ENCODE measurements around the gene GDPD5.

GDPD5 gene

DNA sequence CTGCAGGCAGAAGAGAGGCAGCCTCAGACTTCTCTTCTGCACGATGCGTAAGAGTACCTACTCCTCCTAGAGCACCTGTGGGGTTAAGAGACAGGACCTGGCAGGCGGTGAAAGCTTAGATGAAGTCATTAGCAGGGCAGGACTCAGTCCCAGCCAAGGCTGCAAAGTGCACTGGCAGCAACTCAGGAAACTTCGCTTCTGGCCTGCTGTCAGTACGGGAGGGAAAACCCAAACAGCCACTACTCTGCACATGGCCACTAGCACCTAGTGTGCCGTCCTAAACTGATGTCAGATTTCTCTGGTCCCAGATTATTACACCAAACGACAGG is 84.0 kb downstream of the GDPD5 start:
- Mint-ChIP-seq H3K9me3 (no peaks in the 10 kb centered on the region), H3K36me3 (no peaks in the 10 kb centered on the region), H3K4me3 (no peak overlapping the region), H3K27ac (no peak overlapping the region), H3K4me1 (no peaks in the 10 kb centered on the region), H3K27me3 (peaks cover 15 to 19% of the 10 kb centered on the region in 2 donors)
- no peak for ATAC-seq (replicated peaks)
- no peak for DNase-seq

DNA sequence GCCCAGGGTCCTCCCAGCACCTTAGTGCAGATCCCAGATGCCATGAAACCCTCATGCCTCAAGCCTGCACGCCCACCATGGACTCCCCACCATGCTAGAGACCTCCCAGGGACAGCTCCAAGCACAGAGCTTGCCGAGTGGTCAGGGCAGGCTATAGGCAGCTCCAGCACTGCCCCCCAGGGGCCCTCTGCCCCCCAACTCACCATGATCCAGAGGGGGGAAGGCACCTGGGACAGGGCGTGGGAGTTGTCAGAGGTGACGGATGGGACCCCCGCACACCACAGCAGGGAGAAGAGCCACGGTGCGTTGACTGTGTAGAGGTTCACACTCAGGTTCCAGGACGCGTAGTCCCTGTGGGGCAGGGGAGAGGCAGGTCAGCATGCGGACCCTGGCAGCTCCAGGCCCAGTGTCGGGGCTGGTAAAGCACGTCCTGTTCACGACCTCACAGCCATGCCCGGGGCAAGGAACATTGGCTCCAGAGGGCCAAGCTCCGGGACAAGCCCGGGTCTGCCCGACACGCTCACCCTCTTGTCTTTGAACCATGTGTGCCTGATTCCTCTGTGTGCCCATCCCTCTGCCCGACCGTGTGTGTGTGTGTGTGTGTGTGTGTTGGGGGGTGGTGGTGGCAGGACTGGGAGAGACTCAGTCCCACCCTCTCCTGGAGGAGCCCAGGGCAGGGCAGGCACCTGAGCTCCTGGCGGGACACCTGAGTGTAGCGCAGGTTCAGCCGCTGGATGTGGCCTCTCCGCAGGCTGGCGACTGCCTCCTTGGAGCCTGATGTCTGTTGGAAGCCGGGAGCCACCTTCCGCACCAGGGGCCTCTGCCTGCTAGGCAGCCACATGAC is 84.6 kb downstream of the GDPD5 start:
- Mint-ChIP-seq H3K27ac (no peak overlapping the region), H3K27me3 (peaks cover 15 to 19% of the 10 kb centered on the region in 2 donors), H3K36me3 (no peaks in the 10 kb centered on the region), H3K9me3 (no peaks in the 10 kb centered on the region), H3K4me1 (no peaks in the 10 kb centered on the region), H3K4me3 (no peak overlapping the region)
- no peak for DNase-seq
- ATAC-seq (replicated peaks), result no peak

GRCh38 chr11:75439495-75440120 is 86.1 kb downstream of the GDPD5 start:
- Mint-ChIP-seq H3K4me1 (no peaks in the 10 kb centered on the region), H3K27me3 (peaks cover 14 to 21% of the 10 kb centered on the region in 2 donors), H3K36me3 (no peaks in the 10 kb centered on the region), H3K9me3 (no peaks in the 10 kb centered on the region), H3K27ac (no peak overlapping the region), H3K4me3 (no peak overlapping the region)
- ATAC-seq (replicated peaks), result no peak
- DNase-seq, result no peak

- H3K4me3 Mint-ChIP-seq, result no peak overlapping the region
- peaks cover 19 to 23% of the 10 kb centered on the region in 2 donors for H3K27me3 Mint-ChIP-seq
- no peaks in the 10 kb centered on the region for H3K4me1 Mint-ChIP-seq
- no peak for ATAC-seq (replicated peaks)
- no peaks in the 10 kb centered on the region for H3K9me3 Mint-ChIP-seq
- no peak overlapping the region for H3K27ac Mint-ChIP-seq
- H3K36me3 Mint-ChIP-seq, result no peaks in the 10 kb centered on the region
- DNase-seq, result no peak
These were observed 86.7 kb downstream of the GDPD5 start for GRCh38 chr11:75439026-75439425.

- DNase-seq (no peak), ATAC-seq (replicated peaks) (no peak)
- H3K27me3 Mint-ChIP-seq, result peaks cover 27 to 30% of the 10 kb centered on the region in 2 donors
- no peaks in the 10 kb centered on the region for H3K36me3 Mint-ChIP-seq
- H3K27ac Mint-ChIP-seq, result no peak overlapping the region
- no peaks in the 10 kb centered on the region for H3K4me1 Mint-ChIP-seq
- H3K4me3 Mint-ChIP-seq, result no peak overlapping the region
- H3K9me3 Mint-ChIP-seq, result no peaks in the 10 kb centered on the region
These were observed 87.6 kb downstream of the GDPD5 start for GRCh38 chr11:75437966-75438659.

- DNase-seq (no peak), ATAC-seq (replicated peaks) (no peak)
- peaks cover 40 to 43% of the 10 kb centered on the region in 2 donors for H3K27me3 Mint-ChIP-seq
- peaks cover 0 to 5% of the 10 kb centered on the region in 2 donors for H3K4me1 Mint-ChIP-seq
- H3K27ac Mint-ChIP-seq, result no peak overlapping the region
- H3K36me3 Mint-ChIP-seq, result no peaks in the 10 kb centered on the region
- H3K4me3 Mint-ChIP-seq, result no peak overlapping the region
- H3K9me3 Mint-ChIP-seq, result no peaks in the 10 kb centered on the region
These were observed 88.9 kb downstream of the GDPD5 start for GRCh38 chr11:75436806-75437205.

GRCh38 chr11:75435571-75435925 is 90.2 kb downstream of the GDPD5 start:
- peaks cover 49 to 56% of the 10 kb centered on the region in 2 donors for H3K27me3 Mint-ChIP-seq
- no peak overlapping the region for H3K4me3 Mint-ChIP-seq
- peaks cover 9 to 13% of the 10 kb centered on the region in 2 donors for H3K4me1 Mint-ChIP-seq
- no peaks in the 10 kb centered on the region for H3K9me3 Mint-ChIP-seq
- DNase-seq (no peak), ATAC-seq (replicated peaks) (no peak)
- H3K27ac Mint-ChIP-seq, result no peak overlapping the region
- H3K36me3 Mint-ChIP-seq, result peaks cover 0 to 2% of the 10 kb centered on the region in 2 donors

- Mint-ChIP-seq H3K36me3 (peaks cover 0 to 3% of the 10 kb centered on the region in 2 donors), H3K27ac (no peak overlapping the region), H3K4me3 (no peak overlapping the region), H3K27me3 (peaks cover 51 to 59% of the 10 kb centered on the region in 2 donors), H3K9me3 (no peaks in the 10 kb centered on the region), H3K4me1 (peaks cover 11 to 14% of the 10 kb centered on the region in 2 donors)
- no peak for ATAC-seq (replicated peaks)
- DNase-seq, result no peak
These were observed 90.7 kb downstream of the GDPD5 start for GRCh38 chr11:75434886-75435570.

- H3K4me3 Mint-ChIP-seq, result no peak overlapping the region
- H3K4me1 Mint-ChIP-seq, result peaks cover 16 to 19% of the 10 kb centered on the region in 2 donors
- peaks cover 4% of the 10 kb centered on the region in 2 donors for H3K9me3 Mint-ChIP-seq
- peaks cover 4 to 7% of the 10 kb centered on the region in 2 donors for H3K36me3 Mint-ChIP-seq
- ATAC-seq (replicated peaks), result no peak
- peaks cover 54 to 64% of the 10 kb centered on the region in 2 donors for H3K27me3 Mint-ChIP-seq
- no peak overlapping the region for H3K27ac Mint-ChIP-seq
- no peak for DNase-seq
These were observed 91.7 kb downstream of the GDPD5 start for GRCh38 chr11:75434051-75434450.

DNA sequence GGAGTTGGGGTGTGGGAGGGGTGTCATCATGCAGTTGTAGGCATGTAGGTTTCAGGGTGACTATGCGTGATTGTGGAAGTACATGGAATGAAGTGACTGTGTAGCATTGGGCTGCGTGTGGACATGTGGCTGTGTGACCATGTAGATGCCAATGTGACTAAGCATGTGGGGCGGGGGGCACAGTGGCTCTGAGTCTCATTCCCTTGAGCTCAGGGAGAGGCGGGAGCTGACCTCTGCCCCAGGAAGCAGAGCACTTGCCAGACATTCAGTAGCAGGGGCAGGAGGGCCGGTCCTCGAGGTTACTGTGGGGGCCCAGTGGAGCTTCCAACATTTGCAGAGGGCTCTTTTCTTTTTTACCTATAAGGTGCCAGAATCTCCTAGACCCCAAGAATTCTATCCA is 92.3 kb downstream of the GDPD5 start:
- ATAC-seq (replicated peaks) (no peak), DNase-seq (no peak)
- Mint-ChIP-seq H3K4me1 (peaks cover 21 to 23% of the 10 kb centered on the region in 2 donors), H3K36me3 (peaks cover 5 to 10% of the 10 kb centered on the region in 2 donors), H3K27me3 (peaks cover 53 to 67% of the 10 kb centered on the region in 2 donors), H3K4me3 (no peak overlapping the region), H3K9me3 (peaks cover 7 to 8% of the 10 kb centered on the region in 2 donors), H3K27ac (no peak overlapping the region)

GRCh38 chr11:75432911-75433321 is 92.8 kb downstream of the GDPD5 start, which contains the start of gene KLHL35:
Gene KLHL35, minus strand, starts transcription at chr11:75433203. Its CDS starts 2,574 bp downstream, at chr11:75430629.
- DNase-seq (no peak), ATAC-seq (replicated peaks) (no peak)
- Mint-ChIP-seq H3K27ac (no peak within 1 kb of the TSS), H3K9me3 (peaks cover 7 to 8% of the 10 kb centered on the region in 2 donors), H3K4me3 (no peak within 1 kb of the TSS), H3K36me3 (peaks cover 5 to 10% of the 10 kb centered on the region in 2 donors), H3K27me3 (peaks cover 57 to 71% of the 10 kb centered on the region in 2 donors), H3K4me1 (peaks cover 21 to 25% of the 10 kb centered on the region in 2 donors)

DNA sequence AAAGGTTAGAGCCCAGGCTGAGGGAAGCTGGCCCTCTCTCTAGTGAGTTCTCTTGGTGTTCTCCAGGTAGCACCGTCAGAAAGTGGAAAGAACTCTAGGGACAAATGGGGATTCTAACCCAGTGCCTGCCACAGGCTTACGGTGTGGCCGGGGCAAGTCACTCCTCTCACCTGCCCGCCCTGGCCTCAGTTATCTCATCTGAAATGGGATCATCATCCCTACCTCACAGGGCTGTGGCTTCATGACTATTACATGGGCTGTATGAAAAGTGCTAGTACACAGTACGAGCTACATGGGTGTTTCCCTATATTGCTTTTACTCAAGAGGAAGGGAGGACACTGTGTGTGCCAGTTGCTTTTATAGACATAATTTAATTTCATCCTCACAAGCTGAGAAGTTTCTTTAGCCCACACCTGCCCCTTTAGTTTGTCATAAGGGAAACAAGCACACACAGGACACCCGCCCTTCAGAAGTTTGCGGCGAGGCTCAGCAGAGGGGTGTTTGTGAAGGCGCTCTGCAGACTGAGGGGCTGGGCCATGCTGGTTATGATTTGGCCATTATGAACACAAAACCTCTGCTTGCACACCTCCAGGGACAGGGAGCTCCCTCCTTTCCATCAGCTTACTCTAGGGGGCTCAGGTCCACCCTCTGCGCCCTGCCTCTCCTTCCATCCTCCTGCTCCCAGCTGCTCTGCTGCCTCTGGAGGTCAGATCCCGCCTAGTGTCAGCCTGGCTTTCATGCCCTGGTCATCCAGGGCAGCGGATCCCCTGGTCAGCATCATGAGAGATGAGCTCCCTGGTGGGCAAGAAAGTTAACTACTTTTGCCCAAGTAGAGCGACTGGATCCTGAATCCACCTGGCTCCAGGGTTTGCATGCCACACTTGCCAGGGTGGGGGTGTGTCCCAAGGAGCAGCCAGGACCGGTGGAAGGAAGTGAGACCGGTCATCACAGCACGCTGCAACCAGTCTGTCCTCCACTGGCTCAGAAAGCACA is 93.9 kb downstream of the GDPD5 start:
- Mint-ChIP-seq H3K9me3 (peaks cover 7 to 8% of the 10 kb centered on the region in 2 donors), H3K4me1 (peaks cover 21 to 25% of the 10 kb centered on the region in 2 donors), H3K27ac (no peak overlapping the region), H3K27me3 (peaks cover 63 to 80% of the 10 kb centered on the region in 2 donors), H3K4me3 (no peak overlapping the region), H3K36me3 (peaks cover 5 to 14% of the 10 kb centered on the region in 2 donors)
- ATAC-seq (replicated peaks) (no peak), DNase-seq (no peak)
